GM12892 (cell line): Measurements from ENCODE around the gene CAMK2B.

Experiments
- DNase-seq: peaks from one replicate; pipeline ENCODE4 v3.0.0; 2011; ENCODE audit not compliant: insufficient read length
- FAIRE-seq: peaks from 2 replicates; lab custom pipeline; 2011; peaks lifted over from hg19 to GRCh38; lab: Jason Lieb, UNC
- POLR2A ChIP-seq: IDR thresholded peaks from 2 replicates; pipeline ENCODE4 v1.6.1; 2011; ENCODE audit warnings: low read depth, low read length, control low read depth
- POLR2AphosphoS5 ChIP-seq: IDR thresholded peaks from 2 replicates; pipeline ENCODE4 v1.6.1; 2011; ENCODE audit warnings: low read depth, low read length, control low read depth
- TAF1 ChIP-seq: IDR thresholded peaks from 2 replicates; pipeline ENCODE4 v1.6.1; 2011; ENCODE audit warnings: low read depth, mild to moderate bottlenecking, control low read depth, low read length, borderline replicate concordance

The CAMK2B gene

GRCh38 chr7:44194562-44195145, 130.7 kb downstream of the CAMK2B start:
- FAIRE-seq (no peak), DNase-seq (no peak)

GRCh38 chr7:44194069-44194468, 131.3 kb downstream of the CAMK2B start:
- DNase-seq, result no peak
- TF ChIP-seq POLR2A, result no peak
- no peak for TF ChIP-seq TAF1
- TF ChIP-seq POLR2AphosphoS5, result no peak
- FAIRE-seq, result no peak

More at GRCh38 chr7:44194562-44195145, 130.7 kb downstream of the CAMK2B start:
- TF ChIP-seq TAF1 (no peak), POLR2A (no peak), POLR2AphosphoS5 (no peak)

- FAIRE-seq (no peak), DNase-seq (no peak)
- no peak for TF ChIP-seq POLR2A
These were observed 132.2 kb downstream of the CAMK2B start for GRCh38 chr7:44193011-44193802.

GRCh38 chr7:44191171-44191570, 134.2 kb downstream of the CAMK2B start:
- FAIRE-seq (no peak), DNase-seq (no peak)
- TF ChIP-seq POLR2AphosphoS5 (no peak), POLR2A (no peak), TAF1 (no peak)

GRCh38 chr7:44189993-44190872, 135.2 kb downstream of the CAMK2B start:
- FAIRE-seq (no peak), DNase-seq (no peak)
- no peak for TF ChIP-seq POLR2AphosphoS5
- no peak for TF ChIP-seq POLR2A
- TF ChIP-seq TAF1, result no peak

- FAIRE-seq (no peak), DNase-seq (no peak)
- no peak for TF ChIP-seq POLR2A
- no peak for TF ChIP-seq TAF1
- TF ChIP-seq POLR2AphosphoS5, result no peak
These were observed 136.0 kb downstream of the CAMK2B start, which contains the start of gene GCK for GRCh38 chr7:44189286-44189992. TSS of gene GCK (minus strand) at chr7:44189439. CDS start at chr7:44188953, 486 bp downstream.

GRCh38 chr7:44188480-44189225, 136.7 kb downstream of the CAMK2B start:
- TF ChIP-seq POLR2AphosphoS5, result no peak
- TF ChIP-seq TAF1, result no peak
- no peak for TF ChIP-seq POLR2A
- DNase-seq, result no peak
- FAIRE-seq, result no peak

GRCh38 chr7:44187636-44188416, 137.6 kb downstream of the CAMK2B start:
- TF ChIP-seq POLR2AphosphoS5, result no peak
- TF ChIP-seq POLR2A, result no peak
- TF ChIP-seq TAF1, result no peak
- FAIRE-seq, result no peak
- DNase-seq, result no peak

GRCh38 chr7:44186736-44187135, 138.7 kb downstream of the CAMK2B start:
- TF ChIP-seq POLR2AphosphoS5 (no peak), TAF1 (no peak), POLR2A (no peak)
- DNase-seq, result no peak
- no peak for FAIRE-seq

GRCh38 chr7:44185729-44186128, 139.7 kb downstream of the CAMK2B start:
- FAIRE-seq (no peak), DNase-seq (no peak)
- TF ChIP-seq TAF1, result no peak

GRCh38 chr7:44184873-44185446, 140.4 kb downstream of the CAMK2B start:
- FAIRE-seq (no peak), DNase-seq (no peak)
- TF ChIP-seq POLR2A, result no peak
- TF ChIP-seq POLR2AphosphoS5, result no peak
- TF ChIP-seq TAF1, result no peak
